Lower leg skin (tissue), 4 donors: ENCODE measurements around the gene BFSP2. TPM values are rescaled to one million over a fixed set of nuclear protein-coding genes. Genes with fewer than 3 reads are reported as not detected.
"Not testable (repeated sequence)": the region's sequence is repeated elsewhere in the genome, so short reads cannot be mapped to it uniquely, and the experiment has no call there.

ENCODE experiments used
- DNase-seq, 2 donors: peaks; one replicate each; pipeline ENCODE4 v3.0.0-alpha.2; 2019; ENCODE audit warnings: low spot score in 2 of 2
- H3K4me3 ChIP-seq: fragments of 200-600 bp; sonication (generic); 2 replicates; pipeline ENCODE4 v1.5.1; 2017; ENCODE audit warnings: mild to moderate bottlenecking, low read depth; ENCODE audit not compliant: poor library complexity, severe bottlenecking
- POLR2A ChIP-seq, 2 donors: fragments of 450-650 bp; IDR thresholded peaks; one replicate each; pipeline ENCODE4 v1.6.1; 2016 to 2017; ENCODE audit warnings: antibody characterized with exemption in 2 of 2, mild to moderate bottlenecking in 1 of 2, moderate library complexity in 1 of 2
- WGBS, 2 donors: methylation state at CpG; one replicate each; pipeline ENCODE4 v1.1.5; 2018; 5-methylcytosine and 5-hydroxymethylcytosine counted together
- intact Hi-C: fragments of 100-400 bp; cut with DNase I; formaldehyde crosslinking; loops from one replicate; pipeline ENCODE4 v1.15.0; 2023; ENCODE audit warnings: low total_unique reads
- total RNA-seq, 4 donors: library from RNA; depleted of rRNA; stranded (reverse); fragments of >200 nt; gene quantifications; one replicate each; pipeline ENCODE4 v1.1.0, GENCODE V29; 2016
- TF ChIP-seq, protein P1 (sequence below), 3 donors: fragments of 450-650 bp; IDR thresholded peaks; one replicate each; pipeline ENCODE4 v1.5.1; 2016; ENCODE audit warnings: antibody characterized with exemption in 3 of 3, mild to moderate bottlenecking in 3 of 3, moderate library complexity in 2 of 3

Gene BFSP2
- total RNA-seq, 4 donors from 2014 or later = not detected

DNA sequence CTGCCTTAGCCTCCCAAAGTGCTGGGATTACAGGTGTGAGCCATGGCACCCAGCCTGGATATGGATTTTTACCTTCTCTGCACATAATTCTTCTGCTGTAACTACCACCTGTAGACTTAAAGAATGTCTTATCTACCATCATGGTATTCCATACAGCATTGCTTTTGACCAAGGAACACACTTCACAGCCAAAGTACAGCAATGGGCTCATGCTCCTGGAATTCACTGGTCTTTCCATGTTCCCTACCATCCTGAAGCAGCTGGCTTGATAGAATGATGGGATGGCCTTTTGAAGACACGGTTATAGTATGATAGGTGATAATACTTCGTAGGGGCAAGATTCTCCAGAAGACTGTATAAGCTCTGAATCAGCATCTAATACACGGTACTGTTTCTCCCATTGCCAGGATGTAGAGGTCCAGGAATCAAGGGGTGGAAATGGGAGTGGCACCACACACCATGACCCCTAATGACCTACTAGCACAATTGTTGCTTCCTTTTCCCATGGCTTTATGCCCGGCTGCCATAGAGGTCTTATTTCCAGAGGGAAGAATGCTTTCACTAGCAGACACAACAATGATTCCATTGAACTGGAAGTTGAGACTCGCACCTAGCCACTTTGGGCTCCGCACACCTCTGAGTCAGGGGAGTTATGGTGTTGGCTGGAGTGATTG, 112.7 kb downstream of the BFSP2 start:
- no peak for TF ChIP-seq POLR2A (IDR thresholded peaks at IDR 0.05)
- 82 to 87% methylated on average over 6 of the region's 6 CpGs for WGBS, 2 donors
- no peak for DNase-seq
- intact Hi-C loops = no loop called here
- H3K4me3 ChIP-seq = no peak overlapping the region

DNA sequence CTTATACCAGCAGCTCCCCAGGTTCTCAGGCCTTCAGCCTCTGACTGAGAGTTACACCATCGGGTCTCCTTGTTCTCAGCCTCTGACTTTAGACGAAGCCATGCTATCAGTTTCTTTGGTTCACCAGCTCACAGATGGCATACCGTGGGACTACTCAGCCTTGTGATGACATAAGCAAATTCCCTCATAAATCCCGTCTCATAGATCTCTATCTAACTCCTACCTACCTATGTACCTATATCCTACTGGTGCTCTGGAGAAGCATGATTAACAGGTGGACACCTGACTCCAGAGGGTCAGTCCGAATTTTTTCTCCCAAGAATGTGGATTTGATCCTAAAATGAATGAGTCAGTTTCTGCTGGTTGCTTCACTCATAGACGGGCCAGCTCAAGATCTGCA, 114.6 kb downstream of the BFSP2 start:
- no peak for DNase-seq
- no peak overlapping the region for H3K4me3 ChIP-seq
- no peak for TF ChIP-seq POLR2A (IDR thresholded peaks at IDR 0.05)
- TF ChIP-seq, protein P1, sequence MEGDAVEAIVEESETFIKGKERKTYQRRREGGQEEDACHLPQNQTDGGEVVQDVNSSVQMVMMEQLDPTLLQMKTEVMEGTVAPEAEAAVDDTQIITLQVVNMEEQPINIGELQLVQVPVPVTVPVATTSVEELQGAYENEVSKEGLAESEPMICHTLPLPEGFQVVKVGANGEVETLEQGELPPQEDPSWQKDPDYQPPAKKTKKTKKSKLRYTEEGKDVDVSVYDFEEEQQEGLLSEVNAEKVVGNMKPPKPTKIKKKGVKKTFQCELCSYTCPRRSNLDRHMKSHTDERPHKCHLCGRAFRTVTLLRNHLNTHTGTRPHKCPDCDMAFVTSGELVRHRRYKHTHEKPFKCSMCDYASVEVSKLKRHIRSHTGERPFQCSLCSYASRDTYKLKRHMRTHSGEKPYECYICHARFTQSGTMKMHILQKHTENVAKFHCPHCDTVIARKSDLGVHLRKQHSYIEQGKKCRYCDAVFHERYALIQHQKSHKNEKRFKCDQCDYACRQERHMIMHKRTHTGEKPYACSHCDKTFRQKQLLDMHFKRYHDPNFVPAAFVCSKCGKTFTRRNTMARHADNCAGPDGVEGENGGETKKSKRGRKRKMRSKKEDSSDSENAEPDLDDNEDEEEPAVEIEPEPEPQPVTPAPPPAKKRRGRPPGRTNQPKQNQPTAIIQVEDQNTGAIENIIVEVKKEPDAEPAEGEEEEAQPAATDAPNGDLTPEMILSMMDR (IDR thresholded peaks at IDR 0.05) = no peak
- 86 to 96% methylated on average over 6 of the region's 6 CpGs for WGBS, 2 donors
- intact Hi-C loops = no loop called here

DNA sequence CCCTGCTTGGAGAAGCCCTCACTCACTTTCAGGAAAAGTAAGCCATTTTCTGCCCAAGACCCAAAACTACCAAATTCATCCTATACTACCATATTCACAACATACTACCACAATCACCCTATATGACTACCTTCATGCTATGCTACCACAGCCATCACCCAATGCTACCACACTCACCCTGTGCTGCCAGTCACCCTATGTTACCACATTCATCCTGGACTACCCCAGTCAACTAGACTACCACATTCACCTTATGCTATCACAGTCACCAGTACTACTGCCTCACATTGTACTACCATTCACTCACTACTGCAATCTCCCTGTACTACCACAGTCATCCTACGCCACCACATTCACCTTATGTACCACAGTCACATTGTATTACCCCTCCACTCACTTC, 115.3 kb downstream of the BFSP2 start:
- TF ChIP-seq, protein P1 (IDR thresholded peaks at IDR 0.05) = no peak
- TF ChIP-seq POLR2A (IDR thresholded peaks at IDR 0.05) = no peak
- 97 to 100% methylated on average over 1 of the region's 1 CpG for WGBS, 2 donors
- DNase-seq = no peak
- H3K4me3 ChIP-seq = no peak overlapping the region
- intact Hi-C loops = no loop called here

DNA sequence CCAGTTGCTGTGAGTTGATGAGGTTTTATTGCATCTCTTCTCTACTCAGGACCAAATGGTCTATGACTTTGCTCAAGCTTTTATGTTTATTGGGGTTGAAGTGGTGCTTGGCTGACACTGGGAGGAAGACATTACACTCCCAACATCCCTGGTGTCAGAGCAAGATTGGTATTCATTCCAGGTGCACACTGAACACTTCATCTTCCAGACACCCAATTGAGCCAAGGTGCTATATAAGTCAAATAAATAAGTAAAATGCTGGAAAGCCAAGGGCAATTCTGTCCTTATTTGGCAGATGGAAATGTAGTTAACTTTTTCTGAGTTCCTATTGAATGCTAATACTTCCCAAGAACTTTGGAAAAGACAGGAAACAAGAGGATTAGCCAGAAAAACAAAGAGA, 120.4 kb downstream of the BFSP2 start:
- intact Hi-C loops = no loop called here
- H3K4me3 ChIP-seq = no peak overlapping the region
- TF ChIP-seq POLR2A (IDR thresholded peaks at IDR 0.05) = no peak
- TF ChIP-seq, protein P1 (IDR thresholded peaks at IDR 0.05) = no peak
- DNase-seq = no peak

DNA sequence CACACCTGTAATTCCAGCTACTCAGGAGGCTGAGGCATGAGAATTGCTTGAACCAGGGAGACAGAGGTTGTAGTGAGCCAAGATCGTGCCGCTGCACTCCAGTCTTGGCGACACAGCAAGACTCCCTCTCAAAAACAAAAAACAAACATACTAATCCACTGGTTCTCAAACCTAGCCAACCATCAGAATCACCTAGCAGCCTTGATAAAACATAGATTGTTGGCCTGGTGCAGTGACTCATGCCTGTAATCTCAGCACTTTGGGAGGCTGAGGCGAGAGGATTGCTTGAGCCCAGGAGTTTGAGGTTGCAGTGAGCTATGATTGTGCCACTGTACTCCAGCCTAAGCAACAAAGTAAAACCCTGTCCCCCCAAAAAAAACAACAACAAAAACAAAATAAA, 121.1 kb downstream of the BFSP2 start:
- H3K4me3 ChIP-seq, DNase-seq, intact Hi-C loops: not testable (repeated sequence)
- 89 to 91% methylated on average over 4 of the region's 4 CpGs for WGBS, 2 donors

DNA sequence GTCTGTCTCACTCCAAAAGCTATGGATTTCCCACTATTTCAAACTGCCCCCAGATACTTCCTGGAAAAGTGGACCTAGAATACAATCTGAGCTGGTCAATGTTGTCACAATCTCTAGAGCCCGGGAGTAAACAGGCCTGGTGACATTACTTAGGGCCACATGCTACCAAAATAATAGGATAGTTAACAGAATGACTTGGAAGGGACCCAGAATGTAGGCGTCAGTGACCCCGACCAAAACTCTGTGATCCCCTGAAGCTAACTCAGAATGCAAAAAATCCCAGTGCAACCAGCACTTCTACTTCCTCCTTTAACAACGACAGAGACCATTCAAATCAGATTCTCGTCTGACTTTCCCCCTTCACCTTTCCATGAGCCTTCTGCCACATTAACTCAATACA, 122.1 kb downstream of the BFSP2 start:
- no peak for DNase-seq
- intact Hi-C loops = no loop called here
- H3K4me3 ChIP-seq = no peak overlapping the region
- 45 to 55% methylated on average over 5 of the region's 5 CpGs for WGBS, 2 donors
- TF ChIP-seq, protein P1 (IDR thresholded peaks at IDR 0.05) = no peak
- no peak for TF ChIP-seq POLR2A (IDR thresholded peaks at IDR 0.05)

DNA sequence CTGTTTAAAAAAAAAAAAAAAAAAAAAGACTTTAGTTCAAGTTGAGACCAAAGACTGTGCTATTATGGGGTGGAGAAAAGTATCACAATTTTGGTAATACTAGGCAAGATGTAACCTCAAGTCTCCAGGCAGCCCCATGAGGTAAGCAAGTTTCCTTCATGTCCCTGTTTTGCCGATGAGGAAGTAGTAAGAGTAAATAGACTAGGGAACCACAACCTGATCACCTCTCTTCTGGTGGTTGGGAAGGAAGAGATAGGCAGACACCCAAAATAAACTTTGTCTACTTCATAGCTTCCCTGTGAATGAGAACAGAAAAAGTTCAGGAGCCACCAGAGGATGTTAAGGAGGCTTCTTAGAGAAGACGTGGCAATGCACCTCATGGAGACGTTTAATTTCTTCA, 123.9 kb downstream of the BFSP2 start:
- intact Hi-C loops, H3K4me3 ChIP-seq, DNase-seq: not testable (repeated sequence)
- 81 to 86% methylated on average over 3 of the region's 3 CpGs for WGBS, 2 donors

Other genes with a start within 250 kb of the BFSP2 start
- gene CDV3, start 173.6 kb downstream of the BFSP2 start, total RNA-seq = 100 to 1,000 TPM in 2 of 4 donors, 10 to 100 TPM in 2; 84.1 to 113 (median 103) TPM